ENCODE results near the gene ALS2CL. TPM values are rescaled to one million over a fixed set of nuclear protein-coding genes. Genes with fewer than 3 reads are reported as not detected.

The ALS2CL gene
- total RNA-seq, 5 donors from 2014 or later (not counting 1 experiment from before 2014, with no cell fraction given), result 25.0 to 47.4 (median 30.6) TPM

- Histone ChIP-seq H3K27me3 (replicated peaks in 1 of 2; ENCODE audit: control insufficient read depth in 2 of 2, extremely low read depth in 1 of 2, insufficient read depth in 2 of 2, low read length in 1 of 2) (peaks cover 0 to 22% of the 10 kb centered on the region in 2 experiments), H3K9me3 (no peaks in the 10 kb centered on the region), H3K27ac (ENCODE audit: low read length) (no peak overlapping the region), H3K4me1 (ENCODE audit: control insufficient read depth in 1 of 2, extremely low read depth in 1 of 2, insufficient read depth in 2 of 2, low read length in 2 of 2) (no peaks in the 10 kb centered on the region), H3K4me3 (ENCODE audit: control insufficient read depth in 1 of 2, extremely low read depth in 1 of 2, low read length in 1 of 2) (no peak overlapping the region), H3K36me3 (ENCODE audit: control insufficient read depth in 2 of 2, extremely low read depth in 1 of 2, insufficient read depth in 1 of 2, low read length in 1 of 2) (no peaks in the 10 kb centered on the region)
- ChIA-PET POLR2A (no interaction called here), CTCF (no interaction called here)
- Mint-ChIP-seq H3K4me1 (peaks cover 0 to 3% (median 2%) of the 10 kb centered on the region in 3 donors), H3K9me3 (no peaks in the 10 kb centered on the region), H3K27ac (no peak overlapping the region), H3K27me3 (peaks cover 24 to 26% of the 10 kb centered on the region in 2 donors), H3K36me3 (no peaks in the 10 kb centered on the region), H3K4me3 (no peak overlapping the region)
- 60% methylated on average over 1 of the region's 5 CpGs for WGBS (ENCODE audit: insufficient coverage)
- DNase-seq (no peak), ATAC-seq (replicated peaks in 1 of 4) (no peak)
These were observed 29.0 kb upstream of the ALS2CL start for GRCh38 chr3:46722443-46722842.

GRCh38 chr3:46721009-46721408 is 27.5 kb upstream of the ALS2CL start:
- H3K4me3 Mint-ChIP-seq, result no peak overlapping the region
- H3K9me3 ChIP-seq, result no peaks in the 10 kb centered on the region
- ChIA-PET CTCF (no interaction called here), POLR2A (no interaction called here)
- H3K4me1 Mint-ChIP-seq, result peaks cover 0 to 3% (median 2%) of the 10 kb centered on the region in 3 donors
- no peak overlapping the region for H3K27ac Mint-ChIP-seq
- H3K36me3 ChIP-seq (ENCODE audit: control insufficient read depth in 2 of 2, extremely low read depth in 1 of 2, insufficient read depth in 1 of 2, low read length in 1 of 2), result no peaks in the 10 kb centered on the region
- H3K4me3 ChIP-seq (ENCODE audit: control insufficient read depth in 1 of 2, extremely low read depth in 1 of 2, low read length in 1 of 2), result no peak overlapping the region
- WGBS (ENCODE audit: insufficient coverage), result no CpG with 5 or more reads among the region's 2 CpGs
- H3K9me3 Mint-ChIP-seq, result no peaks in the 10 kb centered on the region
- peaks cover 21 to 23% of the 10 kb centered on the region in 2 donors for H3K27me3 Mint-ChIP-seq
- no peaks in the 10 kb centered on the region for H3K4me1 ChIP-seq (ENCODE audit: control insufficient read depth in 1 of 2, extremely low read depth in 1 of 2, insufficient read depth in 2 of 2, low read length in 2 of 2)
- DNase-seq, result no peak
- no peaks in the 10 kb centered on the region for H3K36me3 Mint-ChIP-seq
- ATAC-seq (replicated peaks in 1 of 4), result no peak
- H3K27me3 ChIP-seq (replicated peaks in 1 of 2; ENCODE audit: control insufficient read depth in 2 of 2, extremely low read depth in 1 of 2, insufficient read depth in 2 of 2, low read length in 1 of 2), result peaks cover 0 to 22% of the 10 kb centered on the region in 2 experiments
- H3K27ac ChIP-seq (ENCODE audit: low read length), result no peak overlapping the region

- Histone ChIP-seq H3K9me3 (no peaks in the 10 kb centered on the region), H3K36me3 (ENCODE audit: control insufficient read depth in 2 of 2, extremely low read depth in 1 of 2, insufficient read depth in 1 of 2, low read length in 1 of 2) (no peaks in the 10 kb centered on the region), H3K27me3 (replicated peaks in 1 of 2; ENCODE audit: control insufficient read depth in 2 of 2, extremely low read depth in 1 of 2, insufficient read depth in 2 of 2, low read length in 1 of 2) (peaks cover 0 to 26% of the 10 kb centered on the region in 2 experiments), H3K27ac (ENCODE audit: low read length) (no peak overlapping the region), H3K4me1 (ENCODE audit: control insufficient read depth in 1 of 2, extremely low read depth in 1 of 2, insufficient read depth in 2 of 2, low read length in 2 of 2) (no peaks in the 10 kb centered on the region), H3K4me3 (ENCODE audit: control insufficient read depth in 1 of 2, extremely low read depth in 1 of 2, low read length in 1 of 2) (no peak overlapping the region)
- DNase-seq (peak in 1 of 35 experiments; percentile 18), ATAC-seq (replicated peaks in 1 of 4) (no peak)
- ChIA-PET CTCF (no interaction called here), POLR2A (no interaction called here)
- no peak overlapping the region for H3K27ac Mint-ChIP-seq
- H3K9me3 Mint-ChIP-seq, result no peaks in the 10 kb centered on the region
- H3K36me3 Mint-ChIP-seq, result no peaks in the 10 kb centered on the region
- H3K4me1 Mint-ChIP-seq, result peaks cover 0 to 3% (median 2%) of the 10 kb centered on the region in 3 donors
- 63% methylated on average over 2 of the region's 4 CpGs for WGBS (ENCODE audit: insufficient coverage)
- H3K27me3 Mint-ChIP-seq, result peaks cover 18 to 21% of the 10 kb centered on the region in 2 donors
- H3K4me3 Mint-ChIP-seq, result no peak overlapping the region
These were observed 26.3 kb upstream of the ALS2CL start for GRCh38 chr3:46719735-46720271.

- Mint-ChIP-seq H3K27me3 (peaks cover 18 to 21% of the 10 kb centered on the region in 2 donors), H3K4me3 (no peak overlapping the region), H3K36me3 (no peaks in the 10 kb centered on the region), H3K4me1 (peaks cover 0 to 3% (median 2%) of the 10 kb centered on the region in 3 donors), H3K9me3 (no peaks in the 10 kb centered on the region), H3K27ac (no peak overlapping the region)
- no peaks in the 10 kb centered on the region for H3K9me3 ChIP-seq
- H3K36me3 ChIP-seq (ENCODE audit: control insufficient read depth in 2 of 2, extremely low read depth in 1 of 2, insufficient read depth in 1 of 2, low read length in 1 of 2), result no peaks in the 10 kb centered on the region
- ChIA-PET POLR2A (no interaction called here), CTCF (no interaction called here)
- ATAC-seq (replicated peaks in 1 of 4) (no peak), DNase-seq (peak in 1 of 35 experiments; percentile 3)
- no peak overlapping the region for H3K27ac ChIP-seq (ENCODE audit: low read length)
- no peak overlapping the region for H3K4me3 ChIP-seq (ENCODE audit: control insufficient read depth in 1 of 2, extremely low read depth in 1 of 2, low read length in 1 of 2)
- H3K4me1 ChIP-seq (ENCODE audit: control insufficient read depth in 1 of 2, extremely low read depth in 1 of 2, insufficient read depth in 2 of 2, low read length in 2 of 2), result no peaks in the 10 kb centered on the region
- peaks cover 0 to 26% of the 10 kb centered on the region in 2 experiments for H3K27me3 ChIP-seq (replicated peaks in 1 of 2; ENCODE audit: control insufficient read depth in 2 of 2, extremely low read depth in 1 of 2, insufficient read depth in 2 of 2, low read length in 1 of 2)
- 88% methylated on average over 1 of the region's 2 CpGs for WGBS (ENCODE audit: insufficient coverage)
These were observed 25.6 kb upstream of the ALS2CL start for GRCh38 chr3:46719044-46719565.

- DNase-seq (peak in 9 of 35 experiments; percentile 14 to 47 (median 30)), ATAC-seq (replicated peaks in 1 of 4) (peak in 2 of 4 experiments; percentile 52 to 58)
- no peak within 1 kb of the TSS for H3K4me3 ChIP-seq (ENCODE audit: control insufficient read depth in 1 of 2, extremely low read depth in 1 of 2, low read length in 1 of 2)
- H3K4me1 Mint-ChIP-seq, result peaks cover 0 to 3% (median 2%) of the 10 kb centered on the region in 3 donors
- H3K27ac ChIP-seq (ENCODE audit: low read length), result no peak within 1 kb of the TSS
- no peaks in the 10 kb centered on the region for H3K36me3 ChIP-seq (ENCODE audit: control insufficient read depth in 2 of 2, extremely low read depth in 1 of 2, insufficient read depth in 1 of 2, low read length in 1 of 2)
- CTCF ChIA-PET, result no interaction called here
- H3K4me1 ChIP-seq (ENCODE audit: control insufficient read depth in 1 of 2, extremely low read depth in 1 of 2, insufficient read depth in 2 of 2, low read length in 2 of 2), result no peaks in the 10 kb centered on the region
- no peaks in the 10 kb centered on the region for H3K36me3 Mint-ChIP-seq
- no peak within 1 kb of the TSS for H3K27ac Mint-ChIP-seq
- no peaks in the 10 kb centered on the region for H3K9me3 Mint-ChIP-seq
- 67% methylated on average over 57 of the region's 61 CpGs for WGBS (ENCODE audit: insufficient coverage)
- POLR2A ChIA-PET, result no interaction called here
- no peak within 1 kb of the TSS for H3K4me3 Mint-ChIP-seq
- H3K9me3 ChIP-seq, result no peaks in the 10 kb centered on the region
- H3K27me3 ChIP-seq (replicated peaks in 1 of 2; ENCODE audit: control insufficient read depth in 2 of 2, extremely low read depth in 1 of 2, insufficient read depth in 2 of 2, low read length in 1 of 2), result peaks cover 0 to 26% of the 10 kb centered on the region in 2 experiments
- H3K27me3 Mint-ChIP-seq, result peaks cover 18 to 21% of the 10 kb centered on the region in 2 donors
These were observed 24.2 kb upstream of the ALS2CL start, which contains the start of gene PRSS50 for GRCh38 chr3:46717447-46718231. Gene PRSS50, minus strand, starts transcription at chr3:46717869. Its CDS starts 45 bp downstream, at chr3:46717824.

GRCh38 chr3:46716461-46717441 is 23.3 kb upstream of the ALS2CL start:
- POLR2A ChIA-PET, result no interaction called here
- peak in 2 of 35 experiments; percentile 2 to 7 for DNase-seq
- H3K4me1 ChIP-seq (ENCODE audit: control insufficient read depth in 1 of 2, extremely low read depth in 1 of 2, insufficient read depth in 2 of 2, low read length in 2 of 2), result no peaks in the 10 kb centered on the region
- H3K9me3 ChIP-seq, result no peaks in the 10 kb centered on the region
- Mint-ChIP-seq H3K9me3 (no peaks in the 10 kb centered on the region), H3K4me1 (peaks cover 0 to 3% (median 2%) of the 10 kb centered on the region in 3 donors), H3K27me3 (peaks cover 18 to 21% of the 10 kb centered on the region in 2 donors), H3K4me3 (no peak overlapping the region), H3K36me3 (no peaks in the 10 kb centered on the region), H3K27ac (peak overlapping the region in 1 of 2 donors; percentile 4)
- no peak for ATAC-seq (replicated peaks in 1 of 4)
- H3K27me3 ChIP-seq (replicated peaks in 1 of 2; ENCODE audit: control insufficient read depth in 2 of 2, extremely low read depth in 1 of 2, insufficient read depth in 2 of 2, low read length in 1 of 2), result peaks cover 0 to 26% of the 10 kb centered on the region in 2 experiments
- no peaks in the 10 kb centered on the region for H3K36me3 ChIP-seq (ENCODE audit: control insufficient read depth in 2 of 2, extremely low read depth in 1 of 2, insufficient read depth in 1 of 2, low read length in 1 of 2)
- WGBS (ENCODE audit: insufficient coverage), result 91% methylated on average over 12 of the region's 19 CpGs
- no peak overlapping the region for H3K4me3 ChIP-seq (ENCODE audit: control insufficient read depth in 1 of 2, extremely low read depth in 1 of 2, low read length in 1 of 2)
- CTCF ChIA-PET, result no interaction called here
- no peak overlapping the region for H3K27ac ChIP-seq (ENCODE audit: low read length)
